Esophagus squamous epithelium (tissue), 5 donors: ENCODE results near the gene ZNF552. TPM values are rescaled to one million over a fixed set of nuclear protein-coding genes. Genes with fewer than 3 reads are reported as not detected.

ENCODE experiments used
- DNase-seq: peaks from one replicate; lab custom pipeline; 2025; lab: John Stamatoyannopoulos, UW
- H3K27ac ChIP-seq, 4 donors: fragments of 200-600 bp; sonication (generic); one replicate each; pipeline ENCODE4 v1.5.1; 2016 to 2019; ENCODE audit warnings: mild to moderate bottlenecking in 1 of 4
- H3K27me3 ChIP-seq, 4 donors: fragments of 200-600 bp; sonication (generic); 1 replicate in 3 of 4; 2 replicates in 1 of 4; pipeline versions ENCODE4 v1.5.1 to v1.6.0; 2017 to 2021; ENCODE audit warnings: antibody characterized with exemption in 1 of 4
- H3K36me3 ChIP-seq, 3 donors: fragments of 200-600 bp; sonication (generic); one replicate each; pipeline ENCODE4 v1.5.1; 2016 to 2019
- H3K4me1 ChIP-seq, 3 donors: fragments of 200-600 bp; sonication (generic); one replicate each; pipeline ENCODE4 v1.5.1; 2017 to 2019
- H3K4me3 ChIP-seq, 4 donors: fragments of 200-600 bp; sonication (generic); 1 replicate in 3 of 4; 2 replicates in 1 of 4; pipeline ENCODE4 v1.5.1; 2016 to 2019; ENCODE audit warnings: mild to moderate bottlenecking in 2 of 4, moderate library complexity in 1 of 4
- H3K9me3 ChIP-seq, 3 donors: fragments of 200-600 bp; sonication (generic); one replicate each; pipeline ENCODE4 v1.5.1; 2016 to 2019
- POLR2A ChIP-seq, 4 donors: fragments of 450-650 bp; IDR thresholded peaks; one replicate each; pipeline ENCODE4 v1.6.1; 2017; ENCODE audit warnings: antibody characterized with exemption in 4 of 4, mild to moderate bottlenecking in 4 of 4, moderate library complexity in 3 of 4
- whole genome bisulfite sequencing, 2 donors: methylation state at CpG; one replicate each; pipeline ENCODE4 v1.1.5; 2018; 5-methylcytosine and 5-hydroxymethylcytosine counted together
- intact Hi-C: fragments of 100-400 bp; cut with DNase I; formaldehyde crosslinking; loops from one replicate; pipeline ENCODE4 v1.15.0; 2022
- total RNA-seq, 4 donors: library from RNA; depleted of rRNA; stranded (reverse); fragments of >200 nt; gene quantifications; one replicate each; pipeline ENCODE4 v1.1.0, GENCODE V29; 2016
- TF ChIP-seq, protein P1 (sequence below), 6 experiments: fragments of 450-650 bp in 4 of 6; fragments of 200-600 bp in 2 of 6; sonication (generic) in 2 of 6; IDR thresholded peaks; one replicate each; pipeline ENCODE4 v1.5.1; 2016 to 2019; ENCODE audit warnings: antibody characterized with exemption in 6 of 6, mild to moderate bottlenecking in 4 of 6, moderate library complexity in 4 of 6
- donor health status: DM: yes; HTN: yes; CAD: no.

Gene ZNF552
- total RNA-seq, 4 donors from 2014 or later = 5.2 to 15.3 (median 12.3) TPM

DNA sequence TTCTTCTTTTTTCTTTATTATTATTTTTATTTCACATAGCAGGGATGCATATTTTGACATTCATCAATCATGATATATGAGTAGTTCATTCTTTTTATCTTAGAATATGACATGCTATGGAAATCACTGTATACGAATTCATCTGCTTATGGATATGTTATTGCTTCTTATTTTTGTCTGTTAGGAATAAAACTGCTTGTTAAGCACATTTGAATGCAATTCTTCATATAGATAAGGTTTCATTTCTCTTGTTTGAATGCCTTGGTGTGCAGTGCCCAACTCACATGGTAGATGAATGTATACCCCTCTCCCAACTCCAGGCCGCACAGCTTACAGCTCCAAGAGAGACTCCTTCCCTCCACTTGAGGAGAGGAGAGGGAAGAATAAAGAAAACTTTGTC, 56.8 kb downstream of the ZNF552 start:
- Histone ChIP-seq H3K27me3 (no peaks in the 10 kb centered on the region), H3K27ac (no peak overlapping the region), H3K4me3 (no peak overlapping the region), H3K36me3 (peaks cover 16 to 100% (median 28%) of the 10 kb centered on the region in 3 donors), H3K4me1 (no peaks in the 10 kb centered on the region), H3K9me3 (peaks cover 12 to 99% (median 78%) of the 10 kb centered on the region in 3 donors)
- intact Hi-C loops = no loop called here
- whole genome bisulfite sequencing, 2 donors = 92 to 98% methylated on average over 2 of the region's 2 CpGs
- DNase-seq = no peak
- TF ChIP-seq POLR2A (IDR thresholded peaks at IDR 0.05) = no peak
- TF ChIP-seq, protein P1, sequence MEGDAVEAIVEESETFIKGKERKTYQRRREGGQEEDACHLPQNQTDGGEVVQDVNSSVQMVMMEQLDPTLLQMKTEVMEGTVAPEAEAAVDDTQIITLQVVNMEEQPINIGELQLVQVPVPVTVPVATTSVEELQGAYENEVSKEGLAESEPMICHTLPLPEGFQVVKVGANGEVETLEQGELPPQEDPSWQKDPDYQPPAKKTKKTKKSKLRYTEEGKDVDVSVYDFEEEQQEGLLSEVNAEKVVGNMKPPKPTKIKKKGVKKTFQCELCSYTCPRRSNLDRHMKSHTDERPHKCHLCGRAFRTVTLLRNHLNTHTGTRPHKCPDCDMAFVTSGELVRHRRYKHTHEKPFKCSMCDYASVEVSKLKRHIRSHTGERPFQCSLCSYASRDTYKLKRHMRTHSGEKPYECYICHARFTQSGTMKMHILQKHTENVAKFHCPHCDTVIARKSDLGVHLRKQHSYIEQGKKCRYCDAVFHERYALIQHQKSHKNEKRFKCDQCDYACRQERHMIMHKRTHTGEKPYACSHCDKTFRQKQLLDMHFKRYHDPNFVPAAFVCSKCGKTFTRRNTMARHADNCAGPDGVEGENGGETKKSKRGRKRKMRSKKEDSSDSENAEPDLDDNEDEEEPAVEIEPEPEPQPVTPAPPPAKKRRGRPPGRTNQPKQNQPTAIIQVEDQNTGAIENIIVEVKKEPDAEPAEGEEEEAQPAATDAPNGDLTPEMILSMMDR (IDR thresholded peaks at IDR 0.05) = no peak

Other genes with a start within 250 kb of the ZNF552 start
- 1 to 10 TPM; 1.6 to 6.5 (median 3.9) TPM for gene ZNF416, start 236.0 kb downstream of the ZNF552 start, total RNA-seq
- 1 to 10 TPM in 3 of 4 donors, under 1 TPM in 1; 0.38 to 4.6 (median 3.1) TPM for gene ZIK1, start 230.8 kb downstream of the ZNF552 start, total RNA-seq
- gene ZNF530, start 215.0 kb downstream of the ZNF552 start, total RNA-seq = 1 to 10 TPM in 3 of 4 donors, under 1 TPM in 1; 0.70 to 3.9 (median 1.8) TPM
- 10 to 100 TPM in 2 of 4 donors, 1 to 10 TPM in 2; 7.5 to 14.9 (median 10.4) TPM for gene ZNF134, start 200.7 kb downstream of the ZNF552 start, total RNA-seq
- 1 to 10 TPM; 2.9 to 7.7 (median 5.9) TPM for gene ZNF211, start 181.7 kb downstream of the ZNF552 start, total RNA-seq
- gene ZSCAN4, start 146.0 kb downstream of the ZNF552 start, total RNA-seq = not detected
- gene ZNF551, start 132.9 kb downstream of the ZNF552 start, total RNA-seq = 10 to 100 TPM in 1 of 4 donors, 1 to 10 TPM in 3; 2.3 to 14.5 (median 5.8) TPM
- 1 to 10 TPM in 2 of 4 donors, under 1 TPM in 2; 0.15 to 2.5 (median 0.94) TPM for gene ZNF154, start 105.7 kb downstream of the ZNF552 start, total RNA-seq
- gene ZNF671, start 87.3 kb downstream of the ZNF552 start, total RNA-seq = 1 to 10 TPM; 1.3 to 4.2 (median 1.5) TPM
- 10 to 100 TPM in 1 of 4 donors, 1 to 10 TPM in 3; 7.9 to 11.6 (median 8.7) TPM for gene ZNF776, start 68.1 kb downstream of the ZNF552 start, total RNA-seq
- 10 to 100 TPM in 3 of 4 donors, 1 to 10 TPM in 1; 8.1 to 30.5 (median 22.0) TPM for gene ZNF586, start 45.2 kb downstream of the ZNF552 start, total RNA-seq
- gene ZNF587B, start 15.4 kb upstream of the ZNF552 start, total RNA-seq = 10 to 100 TPM in 2 of 4 donors, 1 to 10 TPM in 2; 5.3 to 25.0 (median 13.3) TPM
- gene ZNF587, start 34.9 kb upstream of the ZNF552 start, total RNA-seq = 10 to 100 TPM; 13.2 to 27.5 (median 16.3) TPM
- 10 to 100 TPM in 1 of 4 donors, 1 to 10 TPM in 3; 3.0 to 12.6 (median 5.0) TPM for gene ZNF814, start 74.1 kb upstream of the ZNF552 start, total RNA-seq
- 10 to 100 TPM in 1 of 4 donors, 1 to 10 TPM in 3; 4.3 to 11.1 (median 6.1) TPM for gene ZNF417, start 101.7 kb upstream of the ZNF552 start, total RNA-seq
- gene ZNF418, start 120.5 kb upstream of the ZNF552 start, total RNA-seq = 1 to 10 TPM; 1.4 to 9.5 (median 3.5) TPM
- gene ZNF256, start 132.8 kb upstream of the ZNF552 start, total RNA-seq = 1 to 10 TPM; 1.7 to 6.3 (median 2.4) TPM
- under 1 TPM in 2 of 4 donors, not detected in 2; 0.44 to 0.57 TPM for gene C19orf18, start 159.6 kb upstream of the ZNF552 start, total RNA-seq
- 10 to 100 TPM in 1 of 4 donors, 1 to 10 TPM in 3; 7.2 to 13.0 (median 8.1) TPM for gene ZNF606, start 187.9 kb upstream of the ZNF552 start, total RNA-seq
- under 1 TPM in 1 of 4 donors, not detected in 3; 0.48 TPM for gene ZSCAN1, start 219.1 kb upstream of the ZNF552 start, total RNA-seq
- 1 to 10 TPM in 3 of 4 donors, under 1 TPM in 1; 0.83 to 3.8 (median 1.3) TPM for gene ZNF135, start 244.4 kb upstream of the ZNF552 start, total RNA-seq